Thyroid gland (tissue), 4 donors: ENCODE results near the gene KIAA1143.

Experiments used
- POLR2A ChIP-seq, 2 donors: fragments of 450-650 bp; IDR thresholded peaks; one replicate each; pipeline ENCODE4 v1.6.1; 2017; ENCODE audit warnings: antibody characterized with exemption in 2 of 2, mild to moderate bottlenecking in 2 of 2, moderate library complexity in 1 of 2
- TF ChIP-seq, protein P1 (sequence below), 6 experiments: fragments of 200-600 bp in 3 of 6; fragments of 450-650 bp in 3 of 6; sonication (generic) in 3 of 6; IDR thresholded peaks; one replicate each; pipeline ENCODE4 v1.5.1; 2016 to 2019; ENCODE audit warnings: antibody characterized with exemption in 6 of 6, mild to moderate bottlenecking in 2 of 6, inconsistent platforms in 1 of 6, moderate library complexity in 1 of 6

DNA sequence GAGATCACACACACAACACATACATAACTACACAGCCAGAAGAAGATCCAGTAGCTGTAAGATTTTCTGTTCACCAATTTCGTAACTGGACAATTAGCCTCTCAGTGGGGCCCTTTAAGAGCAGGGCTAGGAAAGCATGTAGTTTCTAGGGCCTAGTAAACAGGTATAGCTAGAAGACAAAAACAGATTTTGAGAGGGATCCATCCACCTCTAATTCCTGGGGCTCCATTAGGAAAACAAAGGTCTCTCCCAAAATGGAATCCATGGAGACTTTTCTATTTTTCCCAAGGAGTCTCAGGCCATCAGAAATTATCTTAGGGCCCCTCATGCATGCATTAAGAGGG, 10.7 kb upstream of the KIAA1143 start:
- TF ChIP-seq, protein P1, sequence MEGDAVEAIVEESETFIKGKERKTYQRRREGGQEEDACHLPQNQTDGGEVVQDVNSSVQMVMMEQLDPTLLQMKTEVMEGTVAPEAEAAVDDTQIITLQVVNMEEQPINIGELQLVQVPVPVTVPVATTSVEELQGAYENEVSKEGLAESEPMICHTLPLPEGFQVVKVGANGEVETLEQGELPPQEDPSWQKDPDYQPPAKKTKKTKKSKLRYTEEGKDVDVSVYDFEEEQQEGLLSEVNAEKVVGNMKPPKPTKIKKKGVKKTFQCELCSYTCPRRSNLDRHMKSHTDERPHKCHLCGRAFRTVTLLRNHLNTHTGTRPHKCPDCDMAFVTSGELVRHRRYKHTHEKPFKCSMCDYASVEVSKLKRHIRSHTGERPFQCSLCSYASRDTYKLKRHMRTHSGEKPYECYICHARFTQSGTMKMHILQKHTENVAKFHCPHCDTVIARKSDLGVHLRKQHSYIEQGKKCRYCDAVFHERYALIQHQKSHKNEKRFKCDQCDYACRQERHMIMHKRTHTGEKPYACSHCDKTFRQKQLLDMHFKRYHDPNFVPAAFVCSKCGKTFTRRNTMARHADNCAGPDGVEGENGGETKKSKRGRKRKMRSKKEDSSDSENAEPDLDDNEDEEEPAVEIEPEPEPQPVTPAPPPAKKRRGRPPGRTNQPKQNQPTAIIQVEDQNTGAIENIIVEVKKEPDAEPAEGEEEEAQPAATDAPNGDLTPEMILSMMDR (IDR thresholded peaks at IDR 0.05) = no peak
- no peak for TF ChIP-seq POLR2A (IDR thresholded peaks at IDR 0.05)
